Left ventricle myocardium inferior (tissue), 1 donor: ENCODE measurements around the gene DYRK1B. TPM values are rescaled to one million over a fixed set of nuclear protein-coding genes. Genes with fewer than 3 reads are reported as not detected.

Experiments used
- DNase-seq: peaks from one replicate; pipeline ENCODE4 v3.0.0-alpha.2; 2020
- H3K27ac ChIP-seq: fragments of 200-600 bp; replicated peaks from 2 replicates; pipeline ENCODE4 v1.8.0; 2021
- H3K27me3 ChIP-seq: fragments of 200-600 bp; 2 replicates; pipeline ENCODE4 v1.8.0; 2021; ENCODE audit warnings: low read depth
- H3K36me3 ChIP-seq: fragments of 200-600 bp; 2 replicates; pipeline ENCODE4 v1.8.0; 2021
- H3K4me1 ChIP-seq: fragments of 200-600 bp; 2 replicates; pipeline ENCODE4 v1.8.0; 2021
- H3K4me3 ChIP-seq: fragments of 200-600 bp; 2 replicates; pipeline ENCODE4 v1.8.0; 2021; ENCODE audit warnings: mild to moderate bottlenecking, moderate library complexity
- H3K9me3 ChIP-seq: fragments of 200-600 bp; replicated peaks from 2 replicates; pipeline ENCODE4 v1.8.0; 2021
- CTCF ChIP-seq: fragments of 200-600 bp; IDR thresholded peaks from 2 replicates; pipeline ENCODE4 v1.8.0; 2021; ENCODE audit warnings: antibody characterized with exemption, mild to moderate bottlenecking, borderline replicate concordance
- intact Hi-C: fragments of 100-400 bp; cut with micrococcal nuclease; formaldehyde crosslinking; loops from one replicate; pipeline ENCODE4 v1.11.0; 2022
- total RNA-seq: library from RNA; stranded (reverse); fragmentation: NEBNext Ultra II Directional; extraction: Animal tissue kit (Norgen Biotek cat#: 25700); gene quantifications from one replicate; pipeline ENCODE4 v1.2.1, GENCODE V29; 2021
- donor health status: DM: no; HTN: yes; CAD: no; lungs with severe emphysema.

DYRK1B gene
- total RNA-seq, 1 donor from 2014 or later, result 30.2 TPM

GRCh38 chr19:39874404-39874803 is 40.4 kb upstream of the DYRK1B start:
- DNase-seq, result no peak
- TF ChIP-seq CTCF, result no peak
- intact Hi-C loops, result no loop called here
- Histone ChIP-seq H3K4me1 (no peaks in the 10 kb centered on the region), H3K27ac (no peak overlapping the region), H3K36me3 (no peaks in the 10 kb centered on the region), H3K4me3 (no peak overlapping the region), H3K9me3 (no peaks in the 10 kb centered on the region), H3K27me3 (peaks cover 23% of the 10 kb centered on the region)

- no peaks in the 10 kb centered on the region for H3K4me1 ChIP-seq
- DNase-seq, result no peak
- no peaks in the 10 kb centered on the region for H3K36me3 ChIP-seq
- no peaks in the 10 kb centered on the region for H3K9me3 ChIP-seq
- H3K27ac ChIP-seq, result no peak overlapping the region
- TF ChIP-seq CTCF, result no peak
- H3K27me3 ChIP-seq, result peaks cover 18% of the 10 kb centered on the region
- no peak overlapping the region for H3K4me3 ChIP-seq
- intact Hi-C loops, result no loop called here
These were observed 39.4 kb upstream of the DYRK1B start for GRCh38 chr19:39873385-39873784.

- intact Hi-C loops, result no loop called here
- Histone ChIP-seq H3K4me1 (no peaks in the 10 kb centered on the region), H3K36me3 (no peaks in the 10 kb centered on the region), H3K27ac (no peak overlapping the region), H3K4me3 (no peak overlapping the region), H3K9me3 (no peaks in the 10 kb centered on the region), H3K27me3 (peaks cover 12% of the 10 kb centered on the region)
- TF ChIP-seq CTCF, result no peak
- no peak for DNase-seq
These were observed 38.2 kb upstream of the DYRK1B start for GRCh38 chr19:39871886-39872866.

- Histone ChIP-seq H3K4me1 (no peaks in the 10 kb centered on the region), H3K9me3 (no peaks in the 10 kb centered on the region), H3K27me3 (peaks cover 12% of the 10 kb centered on the region), H3K4me3 (no peak overlapping the region), H3K36me3 (no peaks in the 10 kb centered on the region), H3K27ac (no peak overlapping the region)
- no peak for DNase-seq
- TF ChIP-seq CTCF, result no peak
- intact Hi-C loops, result no loop called here
These were observed 37.4 kb upstream of the DYRK1B start for GRCh38 chr19:39871362-39871761.

GRCh38 chr19:39870171-39870971 is 36.4 kb upstream of the DYRK1B start:
- Histone ChIP-seq H3K27ac (no peak overlapping the region), H3K4me3 (no peak overlapping the region), H3K9me3 (no peaks in the 10 kb centered on the region), H3K27me3 (peaks cover 3% of the 10 kb centered on the region), H3K4me1 (no peaks in the 10 kb centered on the region), H3K36me3 (no peaks in the 10 kb centered on the region)
- intact Hi-C loops, result no loop called here
- DNase-seq, result no peak
- TF ChIP-seq CTCF, result no peak
